HG03342 (cell line): ENCODE measurements around the gene PLOD2.
A peak's percentile ranks its signal among the peaks of the same experiment; 100 is the strongest.

Experiments
- ATAC-seq: cut with Tn5 transposase; IDR thresholded peaks from one replicate; pipeline ENCODE4 v1.9.1; 2021; ENCODE audit warnings: mild to moderate bottlenecking, moderate library complexity; ENCODE audit not compliant: unreplicated experiment

Gene PLOD2

GRCh38 chr3:146102885-146103284 lies 58.1 kb downstream of the PLOD2 start:
- ATAC-seq = no peak

DNA sequence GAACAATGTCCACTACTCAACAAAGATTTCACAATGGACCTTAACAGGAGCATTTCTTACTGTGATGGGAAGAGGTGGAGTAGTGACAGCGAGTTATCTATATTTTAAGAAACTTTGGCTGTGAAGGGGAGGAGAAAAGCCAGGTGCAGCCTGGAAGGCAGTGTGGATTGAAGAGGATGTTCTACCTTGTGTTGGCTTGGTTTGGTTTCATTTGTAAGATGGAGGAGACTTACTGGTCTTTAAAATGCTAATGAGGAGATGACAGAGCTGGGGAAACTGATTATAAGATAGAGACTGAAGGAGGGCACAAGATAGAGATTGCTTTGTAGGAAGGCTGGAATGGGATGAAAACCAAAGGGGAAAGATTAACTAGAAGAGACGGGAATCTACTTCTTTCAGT lies 59.4 kb downstream of the PLOD2 start:
- ATAC-seq = no peak

DNA sequence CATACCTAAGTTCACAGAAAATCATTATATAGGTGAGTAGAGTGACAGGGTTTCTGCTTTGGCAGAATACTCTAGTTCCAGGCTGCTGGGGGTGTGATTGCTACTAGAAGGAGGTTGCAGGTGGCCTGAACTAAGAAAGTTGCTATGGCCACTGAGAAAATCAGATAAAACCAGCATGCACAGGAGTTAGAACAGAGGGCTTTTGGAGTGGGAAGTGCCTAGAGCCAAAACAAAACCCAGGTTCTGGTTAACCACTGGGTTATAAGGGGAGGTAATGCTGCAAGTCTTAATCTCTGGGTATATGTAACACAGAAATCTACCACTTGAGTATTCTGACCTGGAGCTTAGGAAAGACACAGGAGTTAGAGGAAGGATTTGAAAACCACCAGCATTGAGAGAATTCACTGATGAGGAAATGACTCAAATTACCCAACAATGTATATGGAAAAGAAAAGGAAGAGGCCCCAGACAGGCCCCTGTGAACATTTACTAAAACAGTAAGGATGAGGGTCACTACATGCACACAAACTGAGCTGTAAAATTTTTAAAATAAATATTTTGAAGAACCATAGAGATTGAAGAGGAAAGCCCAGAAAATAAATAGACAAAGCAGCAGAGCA lies 60.0 kb downstream of the PLOD2 start:
- ATAC-seq = no peak

GRCh38 chr3:146100180-146100579 lies 60.8 kb downstream of the PLOD2 start:
- no peak for ATAC-seq

GRCh38 chr3:146099316-146099715 lies 61.7 kb downstream of the PLOD2 start:
- ATAC-seq = no peak

- ATAC-seq = no peak
Observed at GRCh38 chr3:146093896-146094295, 67.1 kb downstream of the PLOD2 start.

- ATAC-seq = no peak
Observed at GRCh38 chr3:146092230-146092629, 68.8 kb downstream of the PLOD2 start.

DNA sequence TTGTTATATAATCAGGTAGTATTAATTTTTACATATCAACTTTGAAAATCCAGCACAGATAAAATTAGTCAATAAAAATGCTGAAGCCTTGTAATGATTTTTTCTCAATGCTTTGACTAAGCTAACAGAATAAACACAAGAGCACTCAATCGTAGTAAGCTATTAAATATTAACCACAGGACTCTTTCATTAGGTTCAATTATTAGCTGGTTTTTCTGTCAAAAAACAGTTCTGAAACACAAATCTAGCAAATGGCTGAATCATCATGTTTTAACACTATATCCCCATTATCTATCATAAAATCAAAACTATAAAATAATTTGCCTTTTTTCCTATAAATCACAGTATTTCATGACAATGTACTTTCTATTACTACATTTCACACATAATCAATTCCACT lies 69.6 kb downstream of the PLOD2 start:
- ATAC-seq = peak; percentile 59

- no peak for ATAC-seq
Observed at GRCh38 chr3:146090521-146090920, 70.5 kb downstream of the PLOD2 start.

GRCh38 chr3:146088840-146089239 lies 72.1 kb downstream of the PLOD2 start:
- ATAC-seq = no peak

GRCh38 chr3:146087116-146087515 lies 73.9 kb downstream of the PLOD2 start:
- no peak for ATAC-seq

- ATAC-seq = no peak
Observed at GRCh38 chr3:146086211-146086610, 74.8 kb downstream of the PLOD2 start.

- ATAC-seq = no peak
Observed at GRCh38 chr3:146085678-146086077, 75.3 kb downstream of the PLOD2 start.

- ATAC-seq = no peak
Observed at GRCh38 chr3:146080578-146080977, 80.4 kb downstream of the PLOD2 start.

- ATAC-seq = no peak
Observed at GRCh38 chr3:146078031-146078430, 83.0 kb downstream of the PLOD2 start.

DNA sequence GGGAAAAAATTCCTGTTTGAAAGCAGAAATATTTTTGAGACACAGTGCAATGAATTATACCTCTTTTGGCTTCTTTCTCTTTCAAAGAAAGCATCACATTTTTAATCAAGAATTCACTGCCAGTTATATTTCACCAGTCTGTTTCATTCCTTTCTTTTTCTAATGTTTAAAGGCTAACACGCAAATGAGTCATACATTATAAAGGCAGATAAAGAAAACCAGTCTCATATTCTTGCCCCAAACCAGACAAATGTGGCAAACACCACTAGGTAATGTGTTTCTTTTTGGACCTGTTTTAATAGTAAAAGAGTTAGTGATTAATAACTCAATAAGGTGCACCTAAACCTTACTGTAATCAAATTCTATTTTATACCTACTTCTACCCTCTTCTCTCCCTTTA lies 83.8 kb downstream of the PLOD2 start:
- ATAC-seq = no peak

GRCh38 chr3:146072824-146073223 lies 88.2 kb downstream of the PLOD2 start:
- ATAC-seq = no peak

DNA sequence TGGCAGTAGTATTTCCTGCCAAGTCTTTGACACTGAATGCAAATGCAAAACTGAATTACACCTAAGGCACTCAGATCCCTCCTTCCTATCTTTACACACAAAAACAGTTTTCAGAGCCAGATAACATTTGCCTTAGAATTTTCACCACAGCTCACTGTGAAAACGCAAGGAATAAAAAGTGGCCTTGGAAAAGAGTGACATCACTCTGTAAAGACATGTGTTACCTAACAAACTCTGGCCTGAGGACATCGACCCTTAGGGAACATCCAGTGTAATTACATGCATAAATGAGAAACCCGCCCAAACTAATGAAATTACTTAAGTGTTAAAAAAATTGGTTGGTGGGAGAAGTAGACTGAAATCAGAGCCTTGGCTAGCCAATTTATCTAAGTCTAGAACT lies 88.9 kb downstream of the PLOD2 start:
- ATAC-seq = no peak

DNA sequence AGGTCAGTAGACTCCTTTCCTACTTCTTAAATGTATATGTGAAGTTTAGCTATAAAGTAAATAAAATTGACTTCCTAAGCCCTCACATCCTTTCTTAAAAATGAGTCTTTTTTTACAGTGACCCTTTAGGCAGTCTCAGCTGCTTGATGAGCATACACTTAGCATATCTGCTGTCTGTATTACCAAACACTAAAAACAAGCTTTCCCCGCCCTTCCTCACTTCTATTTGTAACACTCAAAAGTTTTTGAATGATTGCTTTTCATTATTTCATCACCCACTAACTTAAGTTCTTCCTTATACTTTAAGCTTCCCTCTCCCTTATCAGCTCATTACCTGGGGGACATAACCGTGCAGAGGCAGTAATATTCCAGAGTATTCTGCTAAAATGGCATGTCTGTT lies 89.4 kb downstream of the PLOD2 start:
- ATAC-seq = no peak

GRCh38 chr3:146067048-146067447 lies 93.9 kb downstream of the PLOD2 start:
- ATAC-seq = no peak

- no peak for ATAC-seq
Observed at GRCh38 chr3:146065573-146066006, 95.4 kb downstream of the PLOD2 start.

DNA sequence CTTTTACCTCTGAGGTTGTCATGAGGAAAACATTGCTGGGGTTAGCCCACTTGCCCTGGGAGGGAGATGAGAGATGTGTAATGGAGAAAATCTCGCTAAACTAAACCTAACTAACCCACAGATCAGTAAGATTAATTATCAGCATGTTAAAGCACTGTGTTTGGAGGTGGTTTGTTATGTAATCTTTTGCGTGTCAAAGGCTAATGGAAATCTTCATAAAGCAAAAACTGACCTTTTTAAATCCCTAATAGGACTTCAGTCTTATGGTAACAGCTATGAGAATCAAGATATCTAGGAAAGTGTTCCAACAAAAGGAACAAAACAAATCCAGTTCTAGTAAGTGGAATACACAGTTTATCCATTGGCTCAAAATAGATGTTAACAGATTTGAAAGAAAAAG lies 102.7 kb downstream of the PLOD2 start:
- ATAC-seq = no peak

GRCh38 chr3:146052791-146053310 lies 108.1 kb downstream of the PLOD2 start:
- no peak for ATAC-seq
